GM12892 (cell line): ENCODE results near the gene DLG4.

ENCODE experiments used
- POLR2A ChIP-seq: IDR thresholded peaks from 2 replicates; pipeline ENCODE4 v1.6.1; 2011; ENCODE audit warnings: low read depth, low read length, control low read depth
- POLR2AphosphoS5 ChIP-seq: IDR thresholded peaks from 2 replicates; pipeline ENCODE4 v1.6.1; 2011; ENCODE audit warnings: low read depth, low read length, control low read depth
- TAF1 ChIP-seq: IDR thresholded peaks from 2 replicates; pipeline ENCODE4 v1.6.1; 2011; ENCODE audit warnings: low read depth, mild to moderate bottlenecking, control low read depth, low read length, borderline replicate concordance

GRCh38 chr17:7211491-7212273 is 8.0 kb downstream of the DLG4 start:
- TF ChIP-seq POLR2A (no peak), TAF1 (no peak), POLR2AphosphoS5 (no peak)
